GM12864 (cell line): ENCODE results near the gene FMN2.

Experiments used
- DNase-seq: peaks from one replicate; pipeline ENCODE4 v3.0.0-alpha.2; 2011; ENCODE audit warnings: low read depth
- H3K4me3 ChIP-seq: 2 replicates; pipeline ENCODE4 v1.5.1; 2011; ENCODE audit warnings: mild to moderate bottlenecking, low read depth, low read length, control low read depth
- CTCF ChIP-seq: IDR thresholded peaks from 2 replicates; pipeline ENCODE4 v1.5.1; 2011; ENCODE audit warnings: low read depth, mild to moderate bottlenecking, moderate library complexity, low read length, control low read depth, inconsistent platforms; ENCODE audit errors: missing control alignments

Gene FMN2

DNA sequence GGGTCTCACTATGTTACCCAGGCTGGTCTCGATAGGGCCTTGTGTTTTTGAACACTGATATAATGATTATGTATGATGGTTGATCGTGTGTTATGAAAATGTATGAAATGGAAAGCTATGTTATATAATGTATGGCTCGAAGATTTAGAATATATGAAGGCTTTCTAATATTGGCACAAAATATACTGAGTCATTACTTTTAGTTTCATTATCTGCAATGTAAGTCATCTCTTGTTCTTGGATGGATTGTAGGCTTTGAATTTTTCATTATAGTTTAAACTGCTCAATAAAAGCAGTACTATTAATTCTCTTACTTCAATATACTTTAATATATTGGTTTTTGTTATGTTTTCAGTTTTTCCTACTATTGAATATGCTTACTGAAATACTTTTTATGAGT lies 10.1 kb downstream of the FMN2 start:
- no peak for TF ChIP-seq CTCF
- H3K4me3 ChIP-seq: no peak overlapping the region
- no peak for DNase-seq

GRCh38 chr1:240104672-240105071 lies 13.0 kb downstream of the FMN2 start:
- H3K4me3 ChIP-seq: no peak overlapping the region
- DNase-seq: no peak
- no peak for TF ChIP-seq CTCF

GRCh38 chr1:240107058-240107684 lies 15.5 kb downstream of the FMN2 start:
- TF ChIP-seq CTCF: no peak
- H3K4me3 ChIP-seq: no peak overlapping the region
- DNase-seq: no peak

DNA sequence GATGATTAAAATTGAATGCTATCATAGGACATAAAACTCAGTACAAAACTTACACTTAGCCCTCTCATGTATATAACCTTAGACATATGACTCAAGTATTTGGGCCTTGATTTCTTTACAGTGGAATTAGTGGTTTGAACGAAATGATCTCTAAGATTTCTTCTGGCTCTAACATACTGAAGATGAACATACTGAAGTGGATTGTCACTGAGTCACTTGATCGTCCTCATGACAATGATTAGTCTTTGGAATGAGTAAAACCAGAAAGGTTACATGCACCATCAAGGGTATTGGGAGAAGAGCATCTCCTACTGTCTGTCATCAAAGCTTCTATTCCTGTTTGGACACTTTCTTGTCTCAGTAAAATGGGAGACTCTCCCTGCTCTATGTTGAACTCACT lies 17.4 kb downstream of the FMN2 start:
- no peak for DNase-seq
- H3K4me3 ChIP-seq: no peak overlapping the region
- no peak for TF ChIP-seq CTCF

GRCh38 chr1:240109920-240110636 lies 18.4 kb downstream of the FMN2 start:
- no peak overlapping the region for H3K4me3 ChIP-seq
- no peak for DNase-seq
- TF ChIP-seq CTCF: no peak

DNA sequence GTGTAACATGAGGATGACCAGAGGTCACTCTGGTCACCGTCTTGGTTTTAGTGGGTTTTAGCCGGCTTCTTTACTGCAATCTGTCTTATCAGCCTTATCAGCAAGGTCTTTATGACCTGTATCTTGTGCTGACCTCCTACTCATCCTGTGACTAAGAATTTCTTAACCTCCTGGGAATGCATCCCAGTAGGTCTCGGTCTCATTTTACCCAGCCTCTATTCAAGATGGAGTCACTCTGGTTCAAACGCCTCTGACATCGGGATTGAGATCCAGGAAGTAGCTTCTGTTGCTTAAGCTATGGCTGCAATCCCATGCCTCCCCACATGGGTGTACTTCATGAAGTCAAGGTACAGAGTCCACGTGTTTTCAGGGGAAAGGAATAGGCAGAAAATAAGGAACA lies 19.9 kb downstream of the FMN2 start:
- no peak overlapping the region for H3K4me3 ChIP-seq
- DNase-seq: no peak
- no peak for TF ChIP-seq CTCF

DNA sequence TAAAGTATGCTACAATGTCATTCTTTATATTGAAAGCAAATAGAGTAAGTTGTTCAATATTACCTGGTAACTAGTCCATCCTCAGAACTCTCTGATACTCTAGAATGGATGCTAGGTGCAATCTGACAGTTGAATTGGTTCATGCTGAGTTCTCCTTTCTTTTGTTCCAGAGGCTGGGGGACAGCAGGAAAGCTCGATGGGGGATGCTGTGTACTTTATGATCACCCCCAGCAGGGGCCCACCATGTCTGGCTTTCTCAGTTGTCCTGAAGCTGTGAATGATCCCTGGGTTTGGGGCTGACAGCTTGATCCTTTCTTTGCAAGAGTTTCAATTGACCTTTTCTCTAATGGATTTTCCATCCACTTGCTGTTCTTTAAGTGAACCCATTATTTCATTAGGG lies 22.5 kb downstream of the FMN2 start:
- no peak for DNase-seq
- no peak for TF ChIP-seq CTCF

More for the DNA sequence above, 22.5 kb downstream of the FMN2 start:
- H3K4me3 ChIP-seq: no peak overlapping the region
